GM06990 (cell line): ENCODE measurements around the gene SMPX.

Source experiments
- DNase-seq: peaks from one replicate; pipeline ENCODE4 v3.0.0-alpha.2; 2011; ENCODE audit not compliant: insufficient read length; ENCODE audit errors: extremely low read depth
- H3K27me3 ChIP-seq: replicated peaks from 2 replicates; pipeline ENCODE4 v1.6.0; 2011; ENCODE audit warnings: low read length; ENCODE audit not compliant: control insufficient read depth, insufficient read depth
- H3K36me3 ChIP-seq: 2 replicates; pipeline ENCODE4 v1.5.1; 2011; ENCODE audit warnings: low read length; ENCODE audit not compliant: control insufficient read depth, insufficient read depth
- H3K4me3 ChIP-seq: replicated peaks from 2 replicates; pipeline ENCODE4 v1.5.1; 2011; ENCODE audit warnings: low read depth, mild to moderate bottlenecking, control low read depth, low read length
- TF ChIP-seq, protein P1 (sequence below): IDR thresholded peaks from 2 replicates; pipeline ENCODE4 v1.5.1; 2011; ENCODE audit warnings: low read length, control low read depth, mild to moderate bottlenecking, inconsistent platforms; ENCODE audit not compliant: insufficient read depth, poor library complexity, severe bottlenecking

The SMPX gene

DNA sequence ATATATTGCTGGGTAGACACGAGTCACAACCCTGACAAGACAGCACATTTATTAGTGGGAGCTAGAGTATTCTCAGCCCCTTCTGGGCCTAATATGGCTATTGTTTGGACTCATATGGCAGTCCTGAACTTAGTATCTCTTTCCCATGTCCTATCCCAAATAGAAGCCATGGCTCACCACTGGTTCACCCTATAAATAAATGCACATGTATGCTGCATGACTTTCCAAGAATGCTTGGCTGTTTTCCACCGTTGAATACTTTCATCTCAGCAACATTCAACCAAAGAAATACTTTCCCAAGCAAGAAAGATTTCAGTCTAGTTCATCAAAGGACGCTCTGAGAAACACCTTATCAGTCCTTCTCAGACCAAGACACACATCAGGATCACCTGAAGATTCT, 36.7 kb downstream of the SMPX start:
- DNase-seq = no peak
- no peaks in the 10 kb centered on the region for H3K27me3 ChIP-seq
- H3K36me3 ChIP-seq = no peaks in the 10 kb centered on the region
- no peak overlapping the region for H3K4me3 ChIP-seq
- TF ChIP-seq, protein P1, sequence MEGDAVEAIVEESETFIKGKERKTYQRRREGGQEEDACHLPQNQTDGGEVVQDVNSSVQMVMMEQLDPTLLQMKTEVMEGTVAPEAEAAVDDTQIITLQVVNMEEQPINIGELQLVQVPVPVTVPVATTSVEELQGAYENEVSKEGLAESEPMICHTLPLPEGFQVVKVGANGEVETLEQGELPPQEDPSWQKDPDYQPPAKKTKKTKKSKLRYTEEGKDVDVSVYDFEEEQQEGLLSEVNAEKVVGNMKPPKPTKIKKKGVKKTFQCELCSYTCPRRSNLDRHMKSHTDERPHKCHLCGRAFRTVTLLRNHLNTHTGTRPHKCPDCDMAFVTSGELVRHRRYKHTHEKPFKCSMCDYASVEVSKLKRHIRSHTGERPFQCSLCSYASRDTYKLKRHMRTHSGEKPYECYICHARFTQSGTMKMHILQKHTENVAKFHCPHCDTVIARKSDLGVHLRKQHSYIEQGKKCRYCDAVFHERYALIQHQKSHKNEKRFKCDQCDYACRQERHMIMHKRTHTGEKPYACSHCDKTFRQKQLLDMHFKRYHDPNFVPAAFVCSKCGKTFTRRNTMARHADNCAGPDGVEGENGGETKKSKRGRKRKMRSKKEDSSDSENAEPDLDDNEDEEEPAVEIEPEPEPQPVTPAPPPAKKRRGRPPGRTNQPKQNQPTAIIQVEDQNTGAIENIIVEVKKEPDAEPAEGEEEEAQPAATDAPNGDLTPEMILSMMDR = no peak

DNA sequence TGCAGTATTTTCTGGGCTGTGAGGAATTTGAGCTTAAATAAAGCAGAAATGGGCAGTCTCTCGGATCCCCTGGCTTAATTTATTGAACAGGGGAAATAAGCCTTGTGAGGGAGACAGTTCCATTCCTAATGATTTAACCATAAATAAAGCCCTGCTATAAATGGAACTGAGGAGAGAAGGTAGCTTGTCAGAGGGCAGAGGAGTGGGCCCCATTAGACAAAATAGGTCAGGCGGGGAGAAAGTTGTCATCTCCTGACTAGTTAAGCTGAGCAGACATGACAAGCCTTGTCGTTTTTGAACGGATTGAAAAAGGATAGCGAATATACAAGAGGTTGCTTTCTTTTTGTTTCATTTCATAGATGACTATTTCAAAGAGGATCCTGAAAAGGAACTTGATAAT, 39.3 kb downstream of the SMPX start:
- no peak for DNase-seq
- Histone ChIP-seq H3K36me3 (no peaks in the 10 kb centered on the region), H3K4me3 (no peak overlapping the region), H3K27me3 (no peaks in the 10 kb centered on the region)
- TF ChIP-seq, protein P1 = no peak

DNA sequence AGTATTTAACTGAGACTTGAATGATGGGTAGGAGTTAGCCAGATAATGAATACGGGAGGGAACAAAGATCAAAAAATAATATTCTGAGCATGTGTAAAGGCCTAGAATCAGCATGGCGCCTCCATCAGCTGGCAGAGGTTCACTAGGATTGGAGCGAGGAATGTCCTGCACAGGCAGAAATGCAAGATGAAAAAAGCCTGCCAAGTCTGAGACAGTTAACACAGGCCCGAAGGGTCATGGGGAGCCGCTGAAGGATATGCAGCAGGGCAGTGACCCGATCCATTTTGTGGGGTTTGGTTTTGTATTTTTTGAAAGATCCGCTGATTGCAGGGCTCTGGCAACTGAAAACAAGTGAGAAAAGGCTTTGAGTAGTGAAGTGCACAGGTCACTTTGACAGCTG, 40.1 kb downstream of the SMPX start:
- no peak for DNase-seq
- Histone ChIP-seq H3K27me3 (no peaks in the 10 kb centered on the region), H3K36me3 (no peaks in the 10 kb centered on the region), H3K4me3 (no peak overlapping the region)
- TF ChIP-seq, protein P1 = no peak

DNA sequence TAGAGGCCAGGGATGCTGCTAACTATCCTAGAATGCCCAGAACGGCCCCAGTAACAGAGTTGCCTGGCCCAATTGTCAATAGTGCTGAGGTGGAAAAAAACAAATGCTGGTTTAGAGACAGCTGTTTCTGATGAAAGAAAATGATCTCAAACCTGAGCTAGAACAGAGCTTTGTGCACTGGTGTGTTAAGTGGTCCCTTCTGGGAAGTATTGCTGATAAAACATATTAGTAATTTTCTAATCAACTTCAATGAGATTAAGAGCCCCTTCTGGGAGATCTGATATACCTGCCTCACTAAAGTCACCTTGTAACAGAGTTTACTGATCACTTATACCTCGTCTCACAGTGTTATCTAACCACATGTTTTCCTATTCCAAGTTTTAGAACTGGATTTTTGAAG, 42.1 kb downstream of the SMPX start:
- DNase-seq = no peak
- H3K4me3 ChIP-seq = no peak overlapping the region
- no peaks in the 10 kb centered on the region for H3K36me3 ChIP-seq
- TF ChIP-seq, protein P1 = no peak
- H3K27me3 ChIP-seq = no peaks in the 10 kb centered on the region

DNA sequence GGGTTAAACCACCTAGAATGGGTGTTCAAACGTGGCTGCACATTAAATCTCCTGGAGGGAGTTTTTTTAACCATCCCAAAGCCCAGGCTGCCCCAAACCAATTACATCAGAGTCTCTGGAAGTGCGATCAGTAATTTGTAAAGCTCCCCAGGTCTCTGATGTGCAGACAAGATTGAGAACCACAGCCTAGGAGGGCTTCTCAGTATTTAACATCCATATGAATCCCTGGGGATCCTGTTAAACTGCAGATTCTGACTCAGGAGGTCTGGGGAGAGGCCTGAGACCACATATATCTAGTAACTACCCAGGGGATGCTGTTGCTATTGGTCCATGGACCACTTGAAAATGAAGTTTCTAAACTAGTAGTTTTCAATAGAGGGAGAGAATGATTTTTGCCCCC, 42.6 kb downstream of the SMPX start:
- TF ChIP-seq, protein P1 = no peak
- H3K36me3 ChIP-seq = no peaks in the 10 kb centered on the region
- no peak for DNase-seq
- no peaks in the 10 kb centered on the region for H3K27me3 ChIP-seq
- H3K4me3 ChIP-seq = no peak overlapping the region

DNA sequence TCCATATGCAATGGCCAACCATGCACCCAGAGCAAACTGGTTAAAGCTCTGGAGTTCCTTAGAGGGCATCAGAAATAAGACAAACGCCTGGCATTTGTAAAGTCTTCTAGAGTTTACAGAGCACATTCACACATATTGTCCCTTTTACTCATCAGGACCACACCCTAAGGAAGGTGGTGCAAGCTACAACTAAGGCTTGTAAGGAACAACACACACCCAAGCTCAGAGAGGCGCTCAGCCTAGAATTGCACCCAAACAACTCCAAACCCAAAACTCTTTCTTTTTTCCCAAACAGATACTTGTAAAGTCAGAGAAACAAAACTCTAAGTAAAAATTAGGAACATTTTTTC, 46.1 kb downstream of the SMPX start:
- no peak for DNase-seq
- H3K27me3 ChIP-seq = no peaks in the 10 kb centered on the region
- no peak overlapping the region for H3K4me3 ChIP-seq
- H3K36me3 ChIP-seq = no peaks in the 10 kb centered on the region
- TF ChIP-seq, protein P1 = no peak
